Measurements from ENCODE around the gene TBX15.

TBX15 gene

DNA sequence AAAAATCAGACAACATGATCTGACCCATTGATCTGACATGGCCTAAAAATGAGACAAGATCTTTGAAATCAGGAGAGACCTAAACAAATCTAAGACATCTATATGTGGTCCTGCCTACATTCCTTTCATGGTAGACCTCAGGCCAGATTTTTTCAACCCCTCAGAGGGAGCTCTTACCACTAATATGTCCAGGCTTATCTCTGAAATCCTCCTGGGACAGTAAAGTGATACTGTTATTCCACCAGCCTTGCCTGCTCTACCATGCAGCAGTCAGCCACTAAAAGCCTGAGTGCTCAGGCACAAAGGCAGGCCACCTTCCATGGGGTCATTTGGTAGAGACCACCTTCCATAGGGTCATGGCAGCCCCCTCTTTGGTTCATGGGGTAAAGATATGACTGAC lies 126.9 kb downstream of the TBX15 start:
- Histone ChIP-seq H3F3A (ENCODE audit: control insufficient read depth, insufficient read depth) (no peaks in the 10 kb centered on the region), H3K4me3 (ENCODE audit: low read length) (no peak overlapping the region), H3K9me2 (replicated peaks; ENCODE audit: control insufficient read depth, low read length) (no peaks in the 10 kb centered on the region), H3K9me3 (ENCODE audit: control insufficient read depth, insufficient read depth, low read length) (no peaks in the 10 kb centered on the region), H3K4me1 (ENCODE audit: control insufficient read depth, low read length) (no peaks in the 10 kb centered on the region), H3K36me3 (ENCODE audit: control insufficient read depth, low read length) (no peaks in the 10 kb centered on the region), H4K20me1 (ENCODE audit: control insufficient read depth, insufficient read depth, low read depth, low read length) (no peaks in the 10 kb centered on the region), H3K4me2 (ENCODE audit: low read length) (no peak overlapping the region), H3K27me3 (ENCODE audit: control insufficient read depth, low read length) (no peaks in the 10 kb centered on the region), H3K27ac (ENCODE audit: low read depth, low read length) (no peak overlapping the region), H3K79me2 (ENCODE audit: control insufficient read depth, low read length) (no peaks in the 10 kb centered on the region)
- TF ChIP-seq EZH2phosphoT487 (IDR thresholded peaks at IDR 0.05; ENCODE audit: borderline replicate concordance, low read length) = no peak
- TF ChIP-seq, protein P1, sequence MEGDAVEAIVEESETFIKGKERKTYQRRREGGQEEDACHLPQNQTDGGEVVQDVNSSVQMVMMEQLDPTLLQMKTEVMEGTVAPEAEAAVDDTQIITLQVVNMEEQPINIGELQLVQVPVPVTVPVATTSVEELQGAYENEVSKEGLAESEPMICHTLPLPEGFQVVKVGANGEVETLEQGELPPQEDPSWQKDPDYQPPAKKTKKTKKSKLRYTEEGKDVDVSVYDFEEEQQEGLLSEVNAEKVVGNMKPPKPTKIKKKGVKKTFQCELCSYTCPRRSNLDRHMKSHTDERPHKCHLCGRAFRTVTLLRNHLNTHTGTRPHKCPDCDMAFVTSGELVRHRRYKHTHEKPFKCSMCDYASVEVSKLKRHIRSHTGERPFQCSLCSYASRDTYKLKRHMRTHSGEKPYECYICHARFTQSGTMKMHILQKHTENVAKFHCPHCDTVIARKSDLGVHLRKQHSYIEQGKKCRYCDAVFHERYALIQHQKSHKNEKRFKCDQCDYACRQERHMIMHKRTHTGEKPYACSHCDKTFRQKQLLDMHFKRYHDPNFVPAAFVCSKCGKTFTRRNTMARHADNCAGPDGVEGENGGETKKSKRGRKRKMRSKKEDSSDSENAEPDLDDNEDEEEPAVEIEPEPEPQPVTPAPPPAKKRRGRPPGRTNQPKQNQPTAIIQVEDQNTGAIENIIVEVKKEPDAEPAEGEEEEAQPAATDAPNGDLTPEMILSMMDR (IDR thresholded peaks at IDR 0.05; ENCODE audit: low read depth, low read length, poor library complexity, severe bottlenecking) = no peak

DNA sequence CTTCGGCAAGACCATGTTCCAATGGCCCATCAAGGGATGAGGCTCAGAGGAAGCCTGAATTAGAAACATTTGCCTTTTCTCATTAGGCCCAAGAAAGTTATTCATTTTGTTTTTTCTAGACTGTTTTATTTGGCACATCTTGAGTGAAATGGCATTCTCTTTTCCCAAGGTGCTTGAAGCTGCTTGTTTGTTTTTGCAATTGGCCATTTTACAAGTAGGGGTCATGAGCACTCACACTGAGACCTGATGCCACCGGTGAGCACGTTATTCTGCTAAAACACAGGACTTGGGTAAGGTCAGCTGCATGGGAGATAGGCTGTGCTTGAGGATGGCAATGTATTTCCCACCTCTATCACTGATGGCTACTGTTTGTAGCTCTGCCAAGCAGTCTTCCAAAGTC lies 128.1 kb downstream of the TBX15 start:
- H3K79me2 ChIP-seq (ENCODE audit: control insufficient read depth, low read length) = no peaks in the 10 kb centered on the region
- no peak overlapping the region for H3K4me3 ChIP-seq (ENCODE audit: low read length)
- H3K9me3 ChIP-seq (ENCODE audit: control insufficient read depth, insufficient read depth, low read length) = no peaks in the 10 kb centered on the region
- H4K20me1 ChIP-seq (ENCODE audit: control insufficient read depth, insufficient read depth, low read depth, low read length) = no peaks in the 10 kb centered on the region
- no peak overlapping the region for H3K4me2 ChIP-seq (ENCODE audit: low read length)
- no peaks in the 10 kb centered on the region for H3K4me1 ChIP-seq (ENCODE audit: control insufficient read depth, low read length)
- H3K9me2 ChIP-seq (replicated peaks; ENCODE audit: control insufficient read depth, low read length) = no peaks in the 10 kb centered on the region
- H3F3A ChIP-seq (ENCODE audit: control insufficient read depth, insufficient read depth) = no peaks in the 10 kb centered on the region
- no peak overlapping the region for H3K27ac ChIP-seq (ENCODE audit: low read depth, low read length)
- TF ChIP-seq EZH2phosphoT487 (IDR thresholded peaks at IDR 0.05; ENCODE audit: borderline replicate concordance, low read length) = no peak
- TF ChIP-seq, protein P1 (IDR thresholded peaks at IDR 0.05; ENCODE audit: low read depth, low read length, poor library complexity, severe bottlenecking) = no peak
- H3K27me3 ChIP-seq (ENCODE audit: control insufficient read depth, low read length) = no peaks in the 10 kb centered on the region
- no peaks in the 10 kb centered on the region for H3K36me3 ChIP-seq (ENCODE audit: control insufficient read depth, low read length)

DNA sequence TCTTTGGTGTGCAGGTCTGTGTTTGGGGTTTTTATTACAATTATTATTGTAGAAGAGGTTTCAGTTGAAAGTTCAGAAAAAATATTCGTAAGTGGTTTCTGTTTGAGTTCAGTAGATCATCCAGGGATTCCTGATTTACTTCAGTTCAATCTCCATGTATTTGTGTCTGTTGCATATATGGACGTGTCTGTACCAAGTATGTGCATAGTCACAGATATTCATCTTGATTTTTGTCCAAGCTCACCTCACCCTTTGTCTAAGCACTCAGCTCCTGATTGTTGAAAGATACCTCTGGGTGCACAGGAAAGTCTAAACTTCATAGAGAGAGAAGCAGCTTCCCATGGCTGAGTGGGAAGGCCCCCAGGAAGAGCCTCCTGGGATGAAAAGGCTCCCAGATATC lies 141.7 kb downstream of the TBX15 start:
- Histone ChIP-seq H3K36me3 (ENCODE audit: control insufficient read depth, low read length) (no peaks in the 10 kb centered on the region), H3K4me2 (ENCODE audit: low read length) (no peak overlapping the region), H3K27ac (ENCODE audit: low read depth, low read length) (no peak overlapping the region), H3K4me3 (ENCODE audit: low read length) (no peak overlapping the region), H3K9me2 (replicated peaks; ENCODE audit: control insufficient read depth, low read length) (no peaks in the 10 kb centered on the region), H4K20me1 (ENCODE audit: control insufficient read depth, insufficient read depth, low read depth, low read length) (no peaks in the 10 kb centered on the region), H3F3A (ENCODE audit: control insufficient read depth, insufficient read depth) (no peaks in the 10 kb centered on the region), H3K79me2 (ENCODE audit: control insufficient read depth, low read length) (no peaks in the 10 kb centered on the region), H3K9me3 (ENCODE audit: control insufficient read depth, insufficient read depth, low read length) (peaks cover 4% of the 10 kb centered on the region; the same call in 1 of the 2 replicates), H3K27me3 (ENCODE audit: control insufficient read depth, low read length) (no peaks in the 10 kb centered on the region), H3K4me1 (ENCODE audit: control insufficient read depth, low read length) (no peaks in the 10 kb centered on the region)
- TF ChIP-seq EZH2phosphoT487 (IDR thresholded peaks at IDR 0.05; ENCODE audit: borderline replicate concordance, low read length) = no peak
- TF ChIP-seq, protein P1 (IDR thresholded peaks at IDR 0.05; ENCODE audit: low read depth, low read length, poor library complexity, severe bottlenecking) = no peak
